NCI-H1694 treated with DMSO at 0.1 percent for 48 hours (cell line): ENCODE measurements around the gene HNRNPUL2.

Experiments
- DNase-seq: peaks from one replicate; lab custom pipeline; 2025; lab: John Stamatoyannopoulos, UW

Gene HNRNPUL2

GRCh38 chr11:62726915-62727164 is 417 bp downstream of the HNRNPUL2 start:
- DNase-seq, result no peak

- no peak for DNase-seq
Measured at GRCh38 chr11:62726156-62726914, 922 bp downstream of the HNRNPUL2 start.

GRCh38 chr11:62725646-62726045 is 1.6 kb downstream of the HNRNPUL2 start:
- no peak for DNase-seq

- DNase-seq, result no peak
Measured at GRCh38 chr11:62724171-62724570, 3.1 kb downstream of the HNRNPUL2 start.

- no peak for DNase-seq
Measured at GRCh38 chr11:62721994-62722393, 5.3 kb downstream of the HNRNPUL2 start.

GRCh38 chr11:62719302-62719978 is 7.8 kb downstream of the HNRNPUL2 start:
- DNase-seq, result no peak

- no peak for DNase-seq
Measured at GRCh38 chr11:62716816-62717215, 10.4 kb downstream of the HNRNPUL2 start.

GRCh38 chr11:62716206-62716605 is 11.1 kb downstream of the HNRNPUL2 start:
- DNase-seq, result no peak

- DNase-seq, result no peak
Measured at GRCh38 chr11:62715150-62716130, 11.8 kb downstream of the HNRNPUL2 start.

GRCh38 chr11:62713343-62713742 is 13.9 kb downstream of the HNRNPUL2 start:
- no peak for DNase-seq

GRCh38 chr11:62712861-62713260 is 14.4 kb downstream of the HNRNPUL2 start:
- DNase-seq, result no peak

GRCh38 chr11:62712276-62712812 is 14.9 kb downstream of the HNRNPUL2 start:
- no peak for DNase-seq

GRCh38 chr11:62710001-62710345 is 17.3 kb downstream of the HNRNPUL2 start:
- DNase-seq, result no peak

GRCh38 chr11:62709247-62710000 is 17.8 kb downstream of the HNRNPUL2 start:
- DNase-seq, result peak; percentile 50

GRCh38 chr11:62708793-62709192 is 18.5 kb downstream of the HNRNPUL2 start:
- no peak for DNase-seq

GRCh38 chr11:62708392-62708791 is 18.9 kb downstream of the HNRNPUL2 start:
- no peak for DNase-seq

GRCh38 chr11:62707277-62707861 is 19.9 kb downstream of the HNRNPUL2 start, which contains the start of the genes BSCL2 and GNG3:
Gene BSCL2 (minus strand): TSS chr11:62707424. CDS start chr11:62707195, 229 bp downstream.
Gene GNG3 (plus strand): TSS chr11:62707676. CDS start chr11:62708296, 620 bp downstream.
- DNase-seq, result no peak

- no peak for DNase-seq
Measured at GRCh38 chr11:62706850-62707247, 20.4 kb downstream of the HNRNPUL2 start.

- peak; percentile 88 for DNase-seq
Measured at GRCh38 chr11:62705880-62706849, 21.1 kb downstream of the HNRNPUL2 start.

- no peak for DNase-seq
Measured at GRCh38 chr11:62705413-62705812, 21.8 kb downstream of the HNRNPUL2 start.
